A549 (cell line): ENCODE data around the gene IL9. TPM values are rescaled to one million over a fixed set of nuclear protein-coding genes. Genes with fewer than 3 reads are reported as not detected.
A peak's percentile ranks its signal among the peaks of the same experiment; 100 is the strongest.

Source experiments
- ATAC-seq, 2 experiments: fragments of 200-7000 bp in 1 of 2; fragments of >200 bp in 1 of 2; cut with Nextera tagmentation in 1 of 2; cut with Tn5 transposase in 1 of 2; 3 replicates each; pipeline versions ENCODE4 v1.8.0 to v1.9.1; 2018 to 2020; ENCODE audit warnings: mild to moderate bottlenecking in 1 of 2, moderate library complexity in 1 of 2
- CTCF ChIA-PET: fragments of 300-600 bp; sonication (Branson Sonifier 250); formaldehyde crosslinking; extraction: SDS; loops from one replicate; lab custom pipeline; 2021; ENCODE audit warnings: antibody characterized with exemption, inconsistent platforms; lab: Yijun Ruan, JAX
- POLR2A ChIA-PET: fragments of 350-600 bp; formaldehyde crosslinking; extraction: SDS; loops from one replicate; lab custom pipeline; 2021; ENCODE audit warnings: antibody characterized with exemption, inconsistent platforms; lab: Yijun Ruan, JAX
- DNase-seq, 2 experiments: peaks; one replicate each; pipeline versions ENCODE4 v3.0.0 to v3.0.0-alpha.2; 2011 to 2016; ENCODE audit warnings: low read depth in 1 of 2, low spot score in 1 of 2
- FAIRE-seq: peaks from 2 replicates; lab custom pipeline; 2011; peaks lifted over from hg19 to GRCh38; lab: Jason Lieb, UNC
- H3K27ac ChIP-seq, 2 experiments: fragments of >200 bp; sonication (Bioruptor Twin); formaldehyde crosslinking; 3 replicates each; pipeline ENCODE4 v1.5.1; 2016 to 2017
- H3K4me1 ChIP-seq: fragments of >200 bp; sonication (Bioruptor Twin); formaldehyde crosslinking; 3 replicates; pipeline ENCODE4 v1.6.1; 2016
- H3K4me2 ChIP-seq: fragments of >200 bp; sonication (Bioruptor Twin); formaldehyde crosslinking; 3 replicates; pipeline ENCODE4 v1.6.1; 2016
- H3K4me3 ChIP-seq: fragments of >200 bp; sonication (Bioruptor Twin); formaldehyde crosslinking; 3 replicates; pipeline ENCODE4 v1.5.1; 2016
- H3K9me3 ChIP-seq: fragments of >200 bp; sonication (Bioruptor Twin); formaldehyde crosslinking; 3 replicates; pipeline ENCODE4 v1.6.1; 2016
- CEBPB ChIP-seq, 2 experiments: fragments of >200 bp in 1 of 2; sonication (Bioruptor Twin) in 1 of 2; formaldehyde crosslinking in 1 of 2; IDR thresholded peaks; 2 replicates each; pipeline ENCODE4 v1.6.1; 2012 to 2016
- CHD2 ChIP-seq: fragments of 150-350 bp; IDR thresholded peaks from 2 replicates; pipeline ENCODE4 v1.6.1; 2014; ENCODE audit warnings: low read length; ENCODE audit not compliant: partially characterized antibody
- CHD4 ChIP-seq: fragments of 200-600 bp; sonication (generic); IDR thresholded peaks from 2 replicates; pipeline ENCODE4 v1.6.1; 2016; ENCODE audit warnings: antibody characterized with exemption, mild to moderate bottlenecking, borderline replicate concordance
- E2F6 ChIP-seq: IDR thresholded peaks from 2 replicates; pipeline ENCODE4 v1.6.1; 2012; ENCODE audit warnings: low read depth, borderline replicate concordance
- EHF ChIP-seq: fragments of 250-450 bp; sonication (Bioruptor Pico); IDR thresholded peaks from 2 replicates; pipeline ENCODE4 v1.5.0; 2020; ENCODE audit warnings: mild to moderate bottlenecking
- ELK1 ChIP-seq: fragments of 150-350 bp; IDR thresholded peaks from 2 replicates; pipeline ENCODE4 v1.6.1; 2014; ENCODE audit warnings: low read depth, mild to moderate bottlenecking, low read length
- EP300 ChIP-seq, 2 experiments: fragments of >200 bp; sonication (Bioruptor Twin); formaldehyde crosslinking; IDR thresholded peaks; 2 replicates in 1 of 2; 3 replicates in 1 of 2; pipeline ENCODE4 v1.6.1; 2016 to 2017
- FOSL2 ChIP-seq, 2 experiments: fragments of 450-650 bp in 1 of 2; fragments of >200 bp in 1 of 2; sonication (Bioruptor Twin) in 1 of 2; formaldehyde crosslinking; IDR thresholded peaks; 2 replicates each; pipeline versions ENCODE4 v1.5.0 to v1.6.1; 2016 to 2020; ENCODE audit warnings: mild to moderate bottlenecking in 1 of 2, moderate library complexity in 1 of 2
- JUNB ChIP-seq: fragments of >200 bp; sonication (Bioruptor Twin); formaldehyde crosslinking; IDR thresholded peaks from 2 replicates; pipeline ENCODE4 v1.6.1; 2016
- MAFK ChIP-seq: fragments of 450-650 bp; IDR thresholded peaks from 2 replicates; pipeline ENCODE4 v1.6.1; 2014; ENCODE audit not compliant: partially characterized antibody
- MAZ ChIP-seq: fragments of 150-350 bp; IDR thresholded peaks from 2 replicates; pipeline ENCODE4 v1.6.1; 2014; ENCODE audit warnings: antibody characterized with exemption, low read depth, low read length, borderline replicate concordance
- NFE2L2 ChIP-seq: fragments of 150-350 bp; conservative IDR thresholded peaks from 2 replicates; pipeline ENCODE4 v1.6.1; 2014; ENCODE audit warnings: low read length
- NR3C1 ChIP-seq: fragments of >200 bp; sonication (Bioruptor Twin); formaldehyde crosslinking; IDR thresholded peaks from 3 replicates; pipeline ENCODE4 v1.6.1; 2017
- PHF8 ChIP-seq: fragments of 200-600 bp; sonication (generic); IDR thresholded peaks from 2 replicates; pipeline ENCODE4 v1.6.1; 2016; ENCODE audit warnings: low read depth, mild to moderate bottlenecking, antibody characterized with exemption, moderate library complexity, borderline replicate concordance
- POLR2A ChIP-seq: IDR thresholded peaks from 2 replicates; pipeline ENCODE4 v1.6.1; 2012; ENCODE audit warnings: mild to moderate bottlenecking, low read length
- RAD21 ChIP-seq, 2 experiments: fragments of >200 bp in 1 of 2; sonication (Bioruptor Twin) in 1 of 2; formaldehyde crosslinking in 1 of 2; IDR thresholded peaks in 1 of 2; conservative IDR thresholded peaks in 1 of 2; 2 replicates in 1 of 2; 3 replicates in 1 of 2; pipeline ENCODE4 v1.6.1; 2012 to 2018; ENCODE audit warnings: inconsistent platforms in 1 of 2
- SREBF2 ChIP-seq: fragments of 450-650 bp; IDR thresholded peaks from 2 replicates; pipeline ENCODE4 v1.6.1; 2014; ENCODE audit warnings: mild to moderate bottlenecking, moderate library complexity
- TFCP2L1 ChIP-seq: fragments of 250-450 bp; sonication (Bioruptor Pico); IDR thresholded peaks from 2 replicates; pipeline ENCODE4 v1.5.0; 2021; ENCODE audit warnings: mild to moderate bottlenecking
- WGBS: methylation state at CpG from one replicate; pipeline ENCODE4 v1.1.6; 2017; ENCODE audit errors: missing lambda C conversion rate; 5-methylcytosine and 5-hydroxymethylcytosine counted together
- polyA plus RNA-seq, 4 experiments: library from polyadenylated mRNA; depleted of rRNA in 3 of 4; stranded (reverse); fragments of >200 nt; fragmentation: RNase III in 1 of 4; extraction: RNeasy Plus Mini Kit Qiagen cat#74134 plus additional on column Dnase treatment in 1 of 4; gene quantifications; 2 replicates in 3 of 4; 3 replicates in 1 of 4; pipeline ENCODE4 v1.2.3, GENCODE V29; 2011 to 2017
- TF ChIP-seq, protein P1 (sequence below): fragments of >200 bp; sonication (Bioruptor Twin); formaldehyde crosslinking; IDR thresholded peaks from 3 replicates; pipeline ENCODE4 v1.5.1; 2016
- TF ChIP-seq, protein P2 (sequence below): IDR thresholded peaks from 2 replicates; pipeline ENCODE4 v1.6.1; 2012
- TF ChIP-seq, protein P3 (sequence below): fragments of 450-650 bp; IDR thresholded peaks from 2 replicates; pipeline ENCODE4 v1.6.1; 2014; ENCODE audit warnings: antibody characterized with exemption

The IL9 gene
- polyA plus RNA-seq, 2 of the 4 experiments (the other 2 are of a cell fraction): not detected

DNA sequence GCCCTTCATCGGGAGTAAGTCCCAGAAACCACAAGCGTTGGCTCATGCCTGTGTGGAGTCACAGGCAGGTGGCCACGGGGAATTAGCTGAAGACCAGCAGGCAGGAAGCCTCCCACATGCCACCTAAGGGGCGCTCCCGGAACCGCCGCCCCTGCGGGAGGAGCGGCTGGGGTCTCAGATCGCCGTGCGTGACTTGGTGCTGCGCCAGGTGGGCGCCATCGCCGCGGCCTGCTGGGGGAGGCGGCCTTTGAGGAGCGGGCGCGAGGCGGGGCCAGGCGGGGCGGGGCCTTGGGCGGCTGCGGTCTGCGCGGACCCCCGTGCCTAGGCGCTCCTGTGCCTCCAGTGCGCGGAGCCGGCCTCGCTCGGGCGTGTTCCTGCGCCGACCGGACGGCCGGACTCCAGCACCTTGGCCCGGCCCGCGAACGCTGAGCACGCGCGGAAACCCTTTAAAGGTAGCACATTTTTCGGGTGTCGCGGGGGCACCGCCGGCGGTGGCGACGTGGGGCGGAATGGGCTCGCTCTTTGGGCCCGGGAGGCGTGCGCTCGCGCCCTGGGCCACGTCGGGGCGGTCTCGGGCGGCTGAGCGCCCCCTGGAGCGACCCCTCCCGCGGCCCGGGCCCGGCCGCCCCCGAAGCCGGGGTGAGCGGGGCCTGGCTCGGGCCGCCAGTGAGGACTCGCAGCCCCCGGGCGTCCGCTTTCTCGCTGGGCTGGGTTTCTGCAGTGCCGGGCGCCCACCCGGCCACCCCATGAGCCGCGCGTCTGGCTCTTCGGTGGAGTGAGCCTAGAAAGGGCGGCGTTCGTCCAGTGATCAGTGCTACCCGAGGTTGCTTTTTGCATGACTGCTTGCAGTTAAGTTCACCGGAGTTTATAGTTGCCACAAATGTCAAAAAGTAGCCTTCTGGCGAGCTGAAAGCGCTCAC is 34.6 kb upstream of the IL9 start:
- DNase-seq: peak; percentile 35 to 48
- WGBS: 58% methylated on average over 19 of the region's 99 CpGs
- TF ChIP-seq CEBPB (IDR thresholded peaks at IDR 0.05) (no peak), SREBF2 (no peak), PHF8 (peak; percentile 38; the same call in 1 of the 2 replicates), RAD21 (conservative IDR thresholded peaks at IDR 0.05 in 1 of 2, IDR thresholded peaks at IDR 0.05 in 1 of 2) (0 out of 5 replicates have a peak, but pooled peaks of 1 of the 2 experiments have one; percentile 17), POLR2A (peak; percentile 13; the same call in 1 of the 2 replicates), MAZ (no peak), E2F6 (peak; percentile 19; the same call in 1 of the 2 replicates)
- TF ChIP-seq, protein P1, sequence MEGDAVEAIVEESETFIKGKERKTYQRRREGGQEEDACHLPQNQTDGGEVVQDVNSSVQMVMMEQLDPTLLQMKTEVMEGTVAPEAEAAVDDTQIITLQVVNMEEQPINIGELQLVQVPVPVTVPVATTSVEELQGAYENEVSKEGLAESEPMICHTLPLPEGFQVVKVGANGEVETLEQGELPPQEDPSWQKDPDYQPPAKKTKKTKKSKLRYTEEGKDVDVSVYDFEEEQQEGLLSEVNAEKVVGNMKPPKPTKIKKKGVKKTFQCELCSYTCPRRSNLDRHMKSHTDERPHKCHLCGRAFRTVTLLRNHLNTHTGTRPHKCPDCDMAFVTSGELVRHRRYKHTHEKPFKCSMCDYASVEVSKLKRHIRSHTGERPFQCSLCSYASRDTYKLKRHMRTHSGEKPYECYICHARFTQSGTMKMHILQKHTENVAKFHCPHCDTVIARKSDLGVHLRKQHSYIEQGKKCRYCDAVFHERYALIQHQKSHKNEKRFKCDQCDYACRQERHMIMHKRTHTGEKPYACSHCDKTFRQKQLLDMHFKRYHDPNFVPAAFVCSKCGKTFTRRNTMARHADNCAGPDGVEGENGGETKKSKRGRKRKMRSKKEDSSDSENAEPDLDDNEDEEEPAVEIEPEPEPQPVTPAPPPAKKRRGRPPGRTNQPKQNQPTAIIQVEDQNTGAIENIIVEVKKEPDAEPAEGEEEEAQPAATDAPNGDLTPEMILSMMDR: no peak; the same call in 2 of the 3 replicates
- TF ChIP-seq, protein P2, sequence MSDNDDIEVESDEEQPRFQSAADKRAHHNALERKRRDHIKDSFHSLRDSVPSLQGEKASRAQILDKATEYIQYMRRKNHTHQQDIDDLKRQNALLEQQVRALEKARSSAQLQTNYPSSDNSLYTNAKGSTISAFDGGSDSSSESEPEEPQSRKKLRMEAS: peak; percentile 75; the same call in 1 of the 2 replicates
- ChIA-PET CTCF (interaction anchor here (0.6 to 2.3 kb wide), 5 partner anchors 15 to 133 kb away, joined by 3 to 6 read pairs (median 3); no protein-coding TSS in a partner anchor), POLR2A (interaction anchor here (0.9 to 1.0 kb wide), 2 partner anchors 9 to 102 kb away, joined by 3 read pairs; no protein-coding TSS in a partner anchor)
- FAIRE-seq: no peak
- Histone ChIP-seq H3K4me2 (peak overlapping the region; percentile 70), H3K4me1 (peaks cover 6% of the 10 kb centered on the region; the same call in 2 of the 3 replicates), H3K9me3 (peaks cover 7% of the 10 kb centered on the region; the same call in 2 of the 3 replicates), H3K4me3 (peak overlapping the region; percentile 67), H3K27ac (peak overlapping the region; percentile 79 to 93)
- peak; percentile 92 to 96 for ATAC-seq

DNA sequence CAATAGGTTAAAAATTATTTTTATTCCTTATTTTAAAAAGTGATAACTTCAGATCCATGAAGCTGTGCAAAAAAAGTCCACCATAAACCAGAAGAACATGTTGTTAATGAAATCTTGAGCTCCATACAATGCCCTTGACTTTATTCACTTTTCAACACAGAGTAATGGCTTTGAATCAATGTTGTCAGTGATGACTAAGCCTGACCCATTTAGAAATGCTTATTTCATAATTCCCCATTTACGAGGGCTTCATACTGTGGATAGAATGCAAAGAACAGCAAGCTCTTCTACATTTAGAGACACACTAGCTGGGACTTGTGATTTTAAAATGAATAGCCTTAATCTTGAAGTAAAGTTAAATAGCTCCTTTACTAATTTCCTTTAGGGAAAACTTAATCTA is 25.7 kb upstream of the IL9 start:
- WGBS: 3% methylated on average over 1 of the region's 1 CpG
- peak; percentile 70 to 76; a peak in 4 of 6 replicates for ATAC-seq
- H3K4me2 ChIP-seq: peak overlapping the region; percentile 16
- peak; percentile 36 to 39; a peak in 2 of 4 replicates for TF ChIP-seq CEBPB (IDR thresholded peaks at IDR 0.05)
- TF ChIP-seq, protein P3, sequence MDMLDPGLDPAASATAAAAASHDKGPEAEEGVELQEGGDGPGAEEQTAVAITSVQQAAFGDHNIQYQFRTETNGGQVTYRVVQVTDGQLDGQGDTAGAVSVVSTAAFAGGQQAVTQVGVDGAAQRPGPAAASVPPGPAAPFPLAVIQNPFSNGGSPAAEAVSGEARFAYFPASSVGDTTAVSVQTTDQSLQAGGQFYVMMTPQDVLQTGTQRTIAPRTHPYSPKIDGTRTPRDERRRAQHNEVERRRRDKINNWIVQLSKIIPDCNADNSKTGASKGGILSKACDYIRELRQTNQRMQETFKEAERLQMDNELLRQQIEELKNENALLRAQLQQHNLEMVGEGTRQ: no peak
- 0 out of 2 replicates have a peak, but pooled peaks have one; percentile 28 for TF ChIP-seq FOSL2 (IDR thresholded peaks at IDR 0.05)
- peak; percentile 55 for TF ChIP-seq FOSL2 (CRISPR knock-in tag; IDR thresholded peaks at IDR 0.05)
- TF ChIP-seq JUNB: peak; percentile 26; the same call in 1 of the 2 replicates
- TF ChIP-seq TFCP2L1 (CRISPR knock-in tag): no peak
- no peak for DNase-seq
- no peaks in the 10 kb centered on the region for H3K9me3 ChIP-seq
- no peak overlapping the region for H3K27ac ChIP-seq
- CTCF ChIA-PET: interaction anchor here (0.5 to 1.5 kb wide), 3 partner anchors 27 to 252 kb away, joined by 3 to 4 read pairs (median 3); no protein-coding TSS in a partner anchor
- FAIRE-seq: no peak
- no peak overlapping the region for H3K4me3 ChIP-seq
- POLR2A ChIA-PET: interaction anchor here (0.6 to 1.4 kb wide), 4 partner anchors 9 to 137 kb away, joined by 3 read pairs; no protein-coding TSS in a partner anchor
- H3K4me1 ChIP-seq: peaks cover 10% of the 10 kb centered on the region; the same call in 2 of the 3 replicates

GRCh38 chr5:135920199-135920598 is 24.6 kb upstream of the IL9 start:
- WGBS: 60% methylated on average over 3 of the region's 3 CpGs
- FAIRE-seq (no peak), ATAC-seq (no peak), DNase-seq (no peak)
- POLR2A ChIA-PET: interaction anchor here (1.4 kb wide), 1 partner anchor 134 kb away, joined by 3 read pairs; no protein-coding TSS in a partner anchor
- no peak overlapping the region for H3K4me3 ChIP-seq
- H3K27ac ChIP-seq: no peak overlapping the region
- CTCF ChIA-PET: interaction anchor here (1.5 kb wide), 1 partner anchor 26 kb away, joined by 3 read pairs; no protein-coding TSS in a partner anchor
- no peak overlapping the region for H3K4me2 ChIP-seq
- peaks cover 10% of the 10 kb centered on the region; the same call in 2 of the 3 replicates for H3K4me1 ChIP-seq
- H3K9me3 ChIP-seq: no peaks in the 10 kb centered on the region
- TF ChIP-seq NR3C1 (no peak), PHF8 (no peak), MAFK (no peak), EP300 (IDR thresholded peaks at IDR 0.05) (no peak), EHF (CRISPR knock-in tag) (no peak), CHD2 (no peak), CHD4 (no peak), ELK1 (no peak), NFE2L2 (no peak)
- TF ChIP-seq, protein P2: no peak
- TF ChIP-seq, protein P1: no peak
